Raji (cell line): Measurements from ENCODE around the gene FYB2.

Source experiments
- POLR2A ChIP-seq: IDR thresholded peaks from 2 replicates; pipeline ENCODE4 v1.6.1; 2011; ENCODE audit warnings: low read depth, low read length, control low read depth; ENCODE audit not compliant: insufficient read depth

FYB2 gene

DNA sequence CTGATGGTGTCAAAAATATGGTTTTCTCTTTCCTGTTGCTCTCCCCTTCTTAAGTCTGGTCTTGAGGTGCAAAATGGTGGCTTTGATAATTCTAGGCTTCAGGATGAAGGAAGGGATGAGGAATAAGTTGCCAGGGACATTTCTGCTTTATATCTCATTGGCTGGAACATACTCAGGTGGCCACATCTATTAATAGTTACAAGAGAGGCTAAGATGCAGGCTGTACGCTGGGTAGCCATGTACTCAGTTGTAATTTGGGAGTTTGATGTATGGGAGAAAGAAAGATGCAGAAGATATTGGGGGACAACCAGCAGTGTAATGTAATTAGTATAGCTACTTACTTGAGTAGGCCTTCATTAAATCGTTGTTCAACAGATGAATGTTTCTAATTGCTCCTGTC, 148.9 kb downstream of the FYB2 start:
- no peak for TF ChIP-seq POLR2A
